D721Med (cell line): Measurements from ENCODE around the gene RBM22.

Source experiments
- DNase-seq: peaks from one replicate; pipeline ENCODE4 v3.0.0; 2011; ENCODE audit warnings: low spot score; ENCODE audit not compliant: insufficient read length
- FAIRE-seq: peaks from 2 replicates; lab custom pipeline; 2011; peaks lifted over from hg19 to GRCh38; lab: Jason Lieb, UNC
- TF ChIP-seq, protein P1 (sequence below): IDR thresholded peaks from 2 replicates; pipeline ENCODE4 v1.5.1; 2012; ENCODE audit warnings: mild to moderate bottlenecking, control low read depth; ENCODE audit not compliant: insufficient read depth; ENCODE audit errors: missing control alignments

RBM22 gene

DNA sequence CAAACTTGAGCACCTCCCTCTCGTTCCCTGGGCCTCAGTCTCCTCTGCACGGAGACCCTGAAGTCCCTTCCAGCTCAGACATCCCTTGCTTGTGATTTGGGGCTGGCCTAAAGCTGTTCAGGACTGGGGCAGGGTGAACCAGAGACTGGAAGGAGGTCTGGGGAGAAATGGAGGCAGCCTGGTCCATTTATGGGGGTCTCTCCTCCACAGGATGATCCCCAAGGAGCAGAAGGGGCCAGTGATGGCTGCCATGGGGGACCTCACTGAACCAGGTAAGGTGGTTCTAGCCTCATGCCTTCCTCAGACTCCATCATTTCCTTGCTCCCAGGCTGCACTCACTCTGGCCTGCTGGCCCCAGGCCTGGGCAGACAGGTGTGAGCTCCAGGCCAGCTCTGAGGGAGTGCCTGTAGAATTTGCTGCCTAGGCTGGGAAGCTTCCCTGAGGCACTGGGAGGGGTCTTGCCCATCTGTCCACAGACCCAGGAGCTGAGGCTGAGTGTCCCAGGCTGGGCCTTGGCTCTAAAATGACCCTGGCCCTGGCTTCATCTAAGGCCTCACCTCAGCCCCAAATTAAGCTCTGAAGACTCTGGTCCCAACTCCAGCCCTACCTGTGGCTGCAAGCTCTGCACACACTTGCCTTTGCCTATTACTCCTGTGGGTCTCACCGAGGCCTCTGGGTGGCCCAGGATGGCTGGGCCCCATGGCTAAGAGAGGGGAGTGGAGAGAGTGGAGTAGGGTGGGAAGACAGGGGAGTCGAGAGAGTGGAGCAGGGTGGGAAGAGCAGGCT lies 37.9 kb downstream of the RBM22 start:
- FAIRE-seq = no peak

DNA sequence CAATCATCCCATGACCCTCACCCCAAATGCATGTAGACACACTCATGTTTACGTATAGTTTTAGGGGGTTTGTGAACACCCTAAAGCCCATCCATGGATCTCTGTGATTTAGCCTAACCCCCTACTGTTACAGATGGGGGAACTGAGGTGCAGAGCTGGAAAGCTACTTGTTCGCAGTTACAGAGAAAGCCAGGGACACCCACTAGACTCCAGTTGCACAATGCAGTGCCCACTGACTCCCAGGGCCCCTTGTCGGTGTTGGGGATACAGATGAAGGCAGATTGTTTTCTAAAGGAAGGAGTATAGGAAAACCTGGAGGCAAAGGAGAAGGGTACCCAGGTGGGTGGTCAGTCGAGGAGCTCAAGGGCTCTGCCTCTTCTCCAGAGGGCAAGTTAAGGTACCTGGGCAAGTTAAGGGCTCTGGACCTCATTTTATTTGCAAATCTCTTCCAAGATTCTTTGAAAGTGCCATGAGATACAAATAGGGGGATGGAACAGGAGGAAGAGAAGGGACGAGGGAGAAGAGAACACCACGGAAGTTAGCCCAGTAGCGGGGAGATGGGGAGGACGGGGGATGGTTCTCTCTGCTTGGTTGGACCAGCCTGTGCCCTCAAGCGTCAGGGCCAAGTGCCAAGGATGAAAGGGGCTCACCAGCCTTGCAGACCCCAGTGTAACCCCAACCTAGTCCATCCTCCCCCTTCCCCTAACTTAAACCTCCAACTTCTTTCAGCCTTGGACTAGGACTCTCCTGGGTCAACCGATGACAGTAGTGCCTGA lies 38.9 kb downstream of the RBM22 start:
- TF ChIP-seq, protein P1, sequence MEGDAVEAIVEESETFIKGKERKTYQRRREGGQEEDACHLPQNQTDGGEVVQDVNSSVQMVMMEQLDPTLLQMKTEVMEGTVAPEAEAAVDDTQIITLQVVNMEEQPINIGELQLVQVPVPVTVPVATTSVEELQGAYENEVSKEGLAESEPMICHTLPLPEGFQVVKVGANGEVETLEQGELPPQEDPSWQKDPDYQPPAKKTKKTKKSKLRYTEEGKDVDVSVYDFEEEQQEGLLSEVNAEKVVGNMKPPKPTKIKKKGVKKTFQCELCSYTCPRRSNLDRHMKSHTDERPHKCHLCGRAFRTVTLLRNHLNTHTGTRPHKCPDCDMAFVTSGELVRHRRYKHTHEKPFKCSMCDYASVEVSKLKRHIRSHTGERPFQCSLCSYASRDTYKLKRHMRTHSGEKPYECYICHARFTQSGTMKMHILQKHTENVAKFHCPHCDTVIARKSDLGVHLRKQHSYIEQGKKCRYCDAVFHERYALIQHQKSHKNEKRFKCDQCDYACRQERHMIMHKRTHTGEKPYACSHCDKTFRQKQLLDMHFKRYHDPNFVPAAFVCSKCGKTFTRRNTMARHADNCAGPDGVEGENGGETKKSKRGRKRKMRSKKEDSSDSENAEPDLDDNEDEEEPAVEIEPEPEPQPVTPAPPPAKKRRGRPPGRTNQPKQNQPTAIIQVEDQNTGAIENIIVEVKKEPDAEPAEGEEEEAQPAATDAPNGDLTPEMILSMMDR = no peak
- no peak for FAIRE-seq
- no peak for DNase-seq

More for the DNA sequence above, 37.9 kb downstream of the RBM22 start:
- TF ChIP-seq, protein P1 = no peak
- DNase-seq = no peak

DNA sequence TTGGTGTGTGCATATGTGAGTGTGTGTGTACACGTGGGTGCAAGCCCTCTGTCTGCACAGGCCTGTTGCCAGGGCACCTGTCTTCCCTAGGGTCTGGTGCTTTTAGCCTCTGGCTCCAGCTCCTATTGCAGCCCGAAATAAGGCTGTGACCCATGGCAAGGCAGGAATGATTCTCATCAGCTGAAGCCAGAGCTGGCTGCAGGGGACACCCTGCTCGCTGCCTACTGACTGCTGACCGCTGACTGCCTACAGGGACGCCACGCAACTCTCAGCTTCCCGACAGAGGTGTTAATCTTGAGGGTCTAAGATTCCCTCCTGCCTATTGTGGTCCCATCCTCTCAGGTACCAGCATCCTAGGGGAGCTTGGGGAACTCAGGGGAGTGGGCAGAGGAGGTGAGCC lies 39.8 kb downstream of the RBM22 start, which contains the start of gene MYOZ3:
Gene MYOZ3 (plus strand): TSS at position 166 of the 400 bp plus-strand sequence. CDS start 1,691 bp downstream, outside the sequence.
- FAIRE-seq (no peak), DNase-seq (no peak)
- TF ChIP-seq, protein P1 = no peak

DNA sequence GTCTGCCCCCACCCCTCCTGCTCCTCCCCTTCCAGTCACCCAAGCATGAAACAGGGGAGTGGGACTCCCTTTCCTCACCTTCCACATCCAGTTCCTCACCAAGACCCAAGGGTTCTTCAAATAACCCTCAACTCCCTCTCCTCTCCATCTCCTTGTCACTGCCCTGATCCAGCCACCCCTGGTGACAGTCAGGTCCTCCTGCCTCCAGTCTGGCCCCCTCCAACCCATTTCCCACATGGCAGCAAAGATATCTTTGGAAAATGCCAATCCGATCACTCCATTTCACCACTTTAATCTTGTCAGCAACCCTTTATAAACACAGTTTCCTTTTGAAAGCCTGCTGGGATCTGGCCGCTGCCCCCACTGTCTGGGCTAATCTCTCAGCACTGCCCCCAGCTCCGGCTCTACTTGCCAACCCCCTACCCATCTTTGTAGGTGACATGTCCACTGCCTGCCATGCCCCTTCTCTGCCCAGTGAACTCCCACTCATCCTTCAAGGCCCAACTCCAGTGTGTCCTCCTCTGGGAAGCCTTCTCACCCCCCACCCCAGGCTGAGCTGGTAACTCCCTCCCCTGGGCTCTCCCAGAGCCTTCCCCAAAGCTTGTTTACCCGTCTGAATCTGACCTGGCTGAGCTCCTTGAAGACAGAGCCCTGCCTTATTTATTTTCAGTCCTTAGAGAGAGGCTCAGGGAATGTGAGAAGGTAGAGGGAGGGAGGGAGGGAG lies 40.6 kb downstream of the RBM22 start:
- DNase-seq (no peak), FAIRE-seq (no peak)
- TF ChIP-seq, protein P1 = no peak

DNA sequence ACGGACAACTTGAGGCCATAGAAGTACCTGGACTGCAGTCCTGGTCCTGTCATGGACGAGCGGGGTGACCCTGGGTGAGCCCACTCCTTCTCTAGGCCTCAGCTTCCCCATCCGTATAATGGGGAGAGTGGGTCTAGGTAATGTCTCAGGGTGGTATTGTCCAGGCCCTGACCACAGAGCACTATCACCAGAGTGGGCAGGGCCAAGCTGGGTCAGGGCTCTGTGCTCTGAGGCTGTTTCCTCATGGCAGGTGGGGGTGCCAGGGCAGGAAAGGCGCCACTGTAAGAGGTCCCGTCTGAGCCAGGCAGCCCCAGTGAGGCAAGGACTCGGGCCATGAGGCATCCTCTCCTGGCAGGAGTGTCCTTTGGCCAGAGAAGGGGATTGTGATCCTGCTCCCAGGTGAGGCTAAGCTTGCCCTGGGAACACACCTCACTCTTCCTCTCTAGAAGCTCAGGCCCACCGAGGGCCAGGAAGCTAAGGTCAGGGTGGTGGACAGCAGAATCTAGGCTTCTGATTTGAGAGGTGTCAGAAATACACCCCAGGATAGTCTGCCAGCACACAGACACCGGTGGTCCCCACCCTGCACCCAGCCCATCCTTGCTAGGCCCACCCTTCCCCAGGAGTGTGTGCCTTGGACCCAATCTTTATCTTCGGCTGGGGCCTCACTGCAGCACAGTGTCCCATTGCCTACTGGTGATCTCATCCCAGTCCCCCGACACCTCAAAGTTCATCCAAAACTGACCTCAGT lies 41.3 kb downstream of the RBM22 start:
- no peak for FAIRE-seq
- DNase-seq = no peak
- TF ChIP-seq, protein P1 = no peak

DNA sequence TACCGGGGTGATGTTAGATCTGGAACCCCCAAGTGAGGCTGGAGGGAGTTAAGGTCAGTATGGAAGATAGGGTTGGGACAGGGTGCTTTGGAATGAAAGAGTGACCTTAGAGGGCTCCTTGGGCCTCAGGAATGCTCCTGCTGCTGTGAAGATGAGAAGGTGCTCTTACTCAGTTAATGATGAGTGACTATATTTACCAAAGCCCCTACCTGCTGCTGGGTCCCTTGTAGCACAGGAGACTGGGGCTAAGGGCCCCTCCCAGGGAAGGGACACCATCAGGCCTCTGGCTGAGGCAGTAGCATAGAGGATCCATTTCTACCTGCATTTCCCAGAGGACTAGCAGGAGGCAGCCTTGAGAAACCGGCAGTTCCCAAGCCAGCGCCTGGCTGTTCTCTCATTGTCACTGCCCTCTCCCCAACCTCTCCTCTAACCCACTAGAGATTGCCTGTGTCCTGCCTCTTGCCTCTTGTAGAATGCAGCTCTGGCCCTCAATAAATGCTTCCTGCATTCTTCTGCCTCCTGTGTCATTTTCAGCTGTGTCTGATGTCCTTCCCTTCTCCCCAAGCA lies 42.1 kb downstream of the RBM22 start:
- TF ChIP-seq, protein P1 = no peak
- FAIRE-seq (no peak), DNase-seq (no peak)
